ENCODE measurements around the gene EPYC. TPM values are rescaled to one million over a fixed set of nuclear protein-coding genes. Genes with fewer than 3 reads are reported as not detected.

The EPYC gene, protein sequence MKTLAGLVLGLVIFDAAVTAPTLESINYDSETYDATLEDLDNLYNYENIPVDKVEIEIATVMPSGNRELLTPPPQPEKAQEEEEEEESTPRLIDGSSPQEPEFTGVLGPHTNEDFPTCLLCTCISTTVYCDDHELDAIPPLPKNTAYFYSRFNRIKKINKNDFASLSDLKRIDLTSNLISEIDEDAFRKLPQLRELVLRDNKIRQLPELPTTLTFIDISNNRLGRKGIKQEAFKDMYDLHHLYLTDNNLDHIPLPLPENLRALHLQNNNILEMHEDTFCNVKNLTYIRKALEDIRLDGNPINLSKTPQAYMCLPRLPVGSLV
- total RNA-seq (not detected), total RNA-seq (0 reads per million in 2 donors)

DNA sequence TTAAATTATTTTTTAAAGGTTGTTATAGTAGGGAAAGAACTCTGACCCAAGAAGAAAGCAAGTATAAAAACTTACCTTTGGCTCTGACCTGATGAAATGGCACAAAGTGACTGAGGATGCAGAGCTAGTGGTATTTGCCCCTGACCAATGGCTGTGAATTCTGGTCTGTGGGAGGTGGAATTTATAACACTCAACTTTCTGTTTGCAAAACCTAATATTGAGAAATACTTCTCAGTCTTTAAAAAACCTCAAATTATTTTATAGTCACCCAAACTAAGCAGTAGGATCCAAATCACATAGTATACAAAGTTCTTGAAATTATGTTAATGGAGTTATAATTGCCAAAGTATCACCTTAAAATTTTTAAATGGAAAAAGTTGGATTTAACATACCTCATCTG, at the start of gene EPYC:
EPYC (minus strand) TSS at position 101 of the 400 bp plus-strand sequence. CDS start 2,407 bp downstream, outside the sequence.
- H3K27ac Mint-ChIP-seq: no peak within 1 kb of the TSS
- peaks cover 5% of the 10 kb centered on the region for H3K27me3 Mint-ChIP-seq
- H3K4me3 Mint-ChIP-seq: no peak within 1 kb of the TSS
- no peaks in the 10 kb centered on the region for H3K36me3 Mint-ChIP-seq (ENCODE audit: low read depth)
- DNase-seq (no peak), ATAC-seq (no peak)
- H3K4me1 Mint-ChIP-seq: no peaks in the 10 kb centered on the region
- H3K9me3 ChIP-seq (ENCODE audit: control insufficient read depth, low read length, poor library complexity, severe bottlenecking): no peaks in the 10 kb centered on the region

DNA sequence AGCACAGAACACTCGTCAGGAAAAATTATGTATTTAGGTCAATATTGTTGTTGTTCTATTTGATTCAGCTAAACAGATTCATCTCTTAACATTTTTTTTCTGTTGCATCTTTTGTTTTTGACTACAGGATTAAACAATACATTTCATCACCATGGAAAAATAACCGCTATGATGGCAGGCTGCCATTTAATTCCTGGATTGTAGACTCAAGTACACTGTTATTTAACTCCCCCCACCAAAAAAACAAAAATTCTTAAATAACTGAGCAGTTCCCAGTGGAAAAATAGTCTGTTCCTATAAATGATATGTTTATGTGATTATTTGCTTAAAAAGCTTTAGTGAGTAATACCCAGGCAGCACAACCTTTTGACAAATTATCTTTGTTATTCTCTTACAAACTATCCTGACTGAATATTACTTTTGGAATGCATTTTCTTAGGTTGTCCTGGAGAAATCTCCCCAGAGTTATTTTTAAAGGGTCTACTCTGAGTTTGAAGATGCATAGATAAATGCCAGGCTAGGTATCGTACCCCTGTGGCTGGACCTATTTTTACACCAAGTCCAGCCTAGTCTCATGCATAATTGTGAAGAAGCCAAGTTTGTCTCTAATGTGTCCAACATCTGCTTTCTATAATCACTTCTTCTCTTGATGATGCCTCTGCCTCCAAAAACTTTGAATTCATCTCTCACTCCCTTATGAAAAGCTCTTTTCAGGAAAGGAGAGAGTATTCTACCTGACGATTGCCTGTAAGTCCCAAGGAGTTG, 49.4 kb upstream of the EPYC start:
- Mint-ChIP-seq H3K4me1 (peaks cover 3% of the 10 kb centered on the region), H3K27me3 (peaks cover 9% of the 10 kb centered on the region), H3K36me3 (ENCODE audit: low read depth) (no peaks in the 10 kb centered on the region), H3K4me3 (no peak overlapping the region), H3K27ac (no peak overlapping the region)
- DNase-seq (no peak), ATAC-seq (no peak)
- H3K9me3 ChIP-seq (ENCODE audit: control insufficient read depth, low read length, poor library complexity, severe bottlenecking): no peaks in the 10 kb centered on the region

DNA sequence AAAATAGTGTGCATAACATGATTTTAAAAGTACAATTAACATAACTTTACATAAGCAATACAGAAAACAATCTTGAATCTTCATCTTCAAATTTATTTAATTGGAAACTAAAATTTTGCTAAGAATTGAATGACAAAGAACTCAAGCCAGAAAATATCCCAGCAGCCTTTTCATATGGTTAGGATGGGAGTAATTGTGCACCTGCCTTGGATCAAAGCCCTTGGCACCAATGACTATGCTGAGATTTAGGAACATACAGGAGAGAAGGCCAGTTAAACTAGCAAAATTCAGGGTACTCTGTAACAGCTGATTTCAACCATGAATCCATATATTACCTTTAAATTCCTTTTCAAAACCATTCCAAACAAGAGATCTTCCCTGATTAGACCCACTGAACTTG, 47.3 kb upstream of the EPYC start:
- DNase-seq: no peak
- Mint-ChIP-seq H3K36me3 (ENCODE audit: low read depth) (no peaks in the 10 kb centered on the region), H3K27ac (no peak overlapping the region), H3K4me1 (peaks cover 3% of the 10 kb centered on the region), H3K27me3 (peaks cover 9% of the 10 kb centered on the region), H3K4me3 (no peak overlapping the region)
- no peaks in the 10 kb centered on the region for H3K9me3 ChIP-seq (ENCODE audit: control insufficient read depth, low read length, poor library complexity, severe bottlenecking)
- no peak for ATAC-seq

DNA sequence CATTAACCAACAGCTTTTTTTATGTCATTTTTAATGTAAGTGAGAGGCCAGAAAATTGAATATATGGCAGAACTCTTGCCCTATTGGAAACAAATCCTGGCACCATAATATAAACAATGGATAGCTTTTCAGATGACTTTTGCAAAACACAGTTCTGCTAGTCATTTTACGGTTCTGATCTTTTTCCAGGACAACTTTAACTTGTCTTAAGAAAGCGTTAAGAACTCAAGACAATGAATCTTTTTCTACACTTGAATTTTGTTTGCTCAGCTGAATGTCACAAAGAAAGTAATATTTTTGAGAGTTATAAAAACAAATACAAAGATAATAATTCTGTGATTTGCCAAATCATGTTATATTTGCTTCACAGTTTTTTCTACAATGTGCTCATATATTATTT, 39.8 kb upstream of the EPYC start:
- no peaks in the 10 kb centered on the region for H3K4me1 Mint-ChIP-seq
- DNase-seq (no peak), ATAC-seq (no peak)
- H3K36me3 Mint-ChIP-seq (ENCODE audit: low read depth): no peaks in the 10 kb centered on the region
- H3K27ac Mint-ChIP-seq: no peak overlapping the region
- no peak overlapping the region for H3K4me3 Mint-ChIP-seq
- peaks cover 4% of the 10 kb centered on the region for H3K27me3 Mint-ChIP-seq
- H3K9me3 ChIP-seq (ENCODE audit: control insufficient read depth, low read length, poor library complexity, severe bottlenecking): no peaks in the 10 kb centered on the region

DNA sequence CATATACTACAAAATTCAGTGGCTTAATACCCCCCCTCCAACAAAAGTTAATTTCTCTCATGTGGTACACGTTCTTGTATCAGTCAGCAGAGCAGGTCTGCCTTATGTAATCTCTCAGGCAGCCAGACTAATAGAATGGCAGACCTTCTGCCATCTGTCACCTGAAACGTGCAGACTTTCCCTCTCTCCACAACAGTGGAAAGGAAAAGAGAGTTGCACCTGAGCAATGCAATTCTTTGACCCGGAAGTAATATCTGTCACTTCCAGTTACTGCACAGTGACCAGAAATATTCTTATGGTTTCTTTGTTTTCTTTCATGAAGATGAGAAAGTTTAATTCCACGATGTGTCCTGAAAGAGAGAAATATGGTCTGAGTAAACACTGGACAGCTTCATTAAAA, 38.6 kb upstream of the EPYC start:
- H3K4me3 Mint-ChIP-seq: no peak overlapping the region
- ATAC-seq: no peak
- H3K4me1 Mint-ChIP-seq: no peaks in the 10 kb centered on the region
- no peak overlapping the region for H3K27ac Mint-ChIP-seq
- H3K36me3 Mint-ChIP-seq (ENCODE audit: low read depth): no peaks in the 10 kb centered on the region
- H3K27me3 Mint-ChIP-seq: peaks cover 4% of the 10 kb centered on the region
- no peaks in the 10 kb centered on the region for H3K9me3 ChIP-seq (ENCODE audit: control insufficient read depth, low read length, poor library complexity, severe bottlenecking)
- DNase-seq: no peak

DNA sequence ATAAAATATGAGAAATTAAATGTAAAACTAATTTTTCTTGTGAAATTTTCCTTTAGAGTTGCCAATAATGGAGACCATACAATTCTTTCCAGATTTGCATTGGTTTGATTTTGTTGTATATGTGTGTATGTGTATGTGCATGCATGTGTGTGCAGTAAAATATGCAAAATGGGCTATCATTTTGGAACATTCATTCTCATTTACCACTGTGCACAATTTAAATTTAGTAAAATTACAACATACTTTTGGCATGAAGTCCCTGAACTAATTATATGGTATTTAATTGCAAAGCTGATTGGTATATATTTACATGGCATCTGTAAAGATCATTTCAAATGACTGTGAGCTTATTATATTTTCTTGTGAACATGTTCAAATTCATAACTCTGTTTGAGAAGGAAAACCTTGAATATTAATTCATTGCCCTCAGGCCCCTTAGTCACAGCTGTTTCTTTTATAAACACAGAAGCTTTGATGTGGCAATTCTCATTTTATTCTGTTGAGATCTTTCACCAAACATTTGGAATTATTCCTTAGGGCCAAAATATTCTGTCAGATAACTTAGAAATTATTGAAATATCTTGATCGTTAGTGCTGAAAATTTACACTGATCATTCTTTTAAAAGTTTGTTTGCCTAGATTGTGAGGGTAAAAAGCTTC, 35.5 kb upstream of the EPYC start:
- Mint-ChIP-seq H3K4me1 (no peaks in the 10 kb centered on the region), H3K36me3 (ENCODE audit: low read depth) (no peaks in the 10 kb centered on the region), H3K27ac (no peak overlapping the region), H3K4me3 (no peak overlapping the region), H3K27me3 (peaks cover 4% of the 10 kb centered on the region)
- no peaks in the 10 kb centered on the region for H3K9me3 ChIP-seq (ENCODE audit: control insufficient read depth, low read length, poor library complexity, severe bottlenecking)
- DNase-seq: no peak
- ATAC-seq: no peak

DNA sequence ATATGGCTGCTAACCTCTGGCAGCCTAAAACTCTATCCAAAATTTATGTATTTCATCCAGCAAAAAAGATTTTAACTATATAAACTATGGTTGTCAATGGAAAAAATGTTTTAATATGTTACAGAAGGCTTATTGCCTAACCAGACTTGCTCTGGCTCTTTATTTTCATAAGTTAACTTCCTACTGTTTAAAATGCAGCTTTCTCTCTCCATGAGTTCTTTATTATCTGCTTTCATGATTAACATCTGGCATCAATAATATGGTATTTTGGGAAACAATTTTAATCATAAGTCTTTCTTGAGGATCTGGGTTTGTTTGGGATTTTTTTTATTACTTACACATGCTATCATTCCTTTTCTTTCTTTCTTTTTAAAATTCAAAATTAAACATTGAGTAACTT, 32.5 kb upstream of the EPYC start:
- Mint-ChIP-seq H3K36me3 (ENCODE audit: low read depth) (no peaks in the 10 kb centered on the region), H3K27ac (no peak overlapping the region), H3K27me3 (peaks cover 10% of the 10 kb centered on the region), H3K4me1 (no peaks in the 10 kb centered on the region), H3K4me3 (no peak overlapping the region)
- ATAC-seq (no peak), DNase-seq (no peak)
- H3K9me3 ChIP-seq (ENCODE audit: control insufficient read depth, low read length, poor library complexity, severe bottlenecking): no peaks in the 10 kb centered on the region

DNA sequence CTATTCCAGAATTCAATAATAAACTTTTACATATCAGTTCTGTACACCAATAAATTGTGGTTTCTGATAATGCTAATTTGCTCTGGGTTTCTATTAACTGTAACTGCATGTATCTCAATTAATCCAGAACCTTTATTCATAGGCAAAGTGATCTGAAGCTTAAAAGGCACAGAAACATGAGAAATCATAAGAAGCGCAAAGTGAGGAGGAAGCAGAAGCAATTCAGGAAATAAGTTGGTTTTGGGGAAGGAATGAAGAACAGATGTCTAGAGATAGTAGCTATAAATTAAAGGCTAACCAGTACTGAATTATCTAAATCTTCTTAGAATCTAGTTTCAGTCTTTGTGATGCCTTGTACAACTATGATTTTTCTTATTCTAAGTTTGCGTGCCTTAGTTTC, 28.5 kb upstream of the EPYC start:
- H3K9me3 ChIP-seq (ENCODE audit: control insufficient read depth, low read length, poor library complexity, severe bottlenecking): no peaks in the 10 kb centered on the region
- H3K4me1 Mint-ChIP-seq: no peaks in the 10 kb centered on the region
- H3K27me3 Mint-ChIP-seq: peaks cover 6% of the 10 kb centered on the region
- no peak overlapping the region for H3K4me3 Mint-ChIP-seq
- H3K27ac Mint-ChIP-seq: no peak overlapping the region
- no peaks in the 10 kb centered on the region for H3K36me3 Mint-ChIP-seq (ENCODE audit: low read depth)
- ATAC-seq (no peak), DNase-seq (no peak)

DNA sequence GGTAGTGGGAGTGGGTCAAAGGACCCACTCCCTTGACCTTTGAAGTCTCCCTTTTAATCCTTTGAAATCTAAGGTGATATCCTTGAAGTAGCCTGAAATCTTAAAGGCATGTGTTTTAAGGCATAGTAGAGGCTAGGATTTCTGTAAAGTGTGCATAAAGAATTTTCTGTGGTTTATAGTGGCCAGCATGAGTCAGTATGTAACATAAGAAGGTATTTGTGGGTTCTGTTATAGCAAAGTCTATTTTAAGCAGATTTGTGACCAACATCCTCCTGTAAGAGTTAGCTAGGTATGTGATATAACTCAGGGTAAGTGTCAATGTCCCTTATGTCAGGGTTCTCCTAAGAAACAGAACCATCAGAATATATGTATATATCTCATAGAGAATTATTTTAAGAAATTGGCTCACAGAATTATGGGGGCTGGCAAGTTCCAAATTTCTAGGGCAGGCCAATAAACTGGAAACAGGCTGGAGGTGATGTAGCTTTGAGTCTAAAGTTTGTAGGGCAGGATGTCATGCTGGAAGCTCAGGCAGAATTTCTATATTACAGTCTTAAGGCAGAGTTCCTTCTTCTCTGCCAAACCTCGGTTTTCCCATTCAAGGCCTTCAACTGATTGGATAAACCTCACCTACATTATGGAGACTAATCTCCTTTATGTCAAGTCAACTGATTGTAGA, 18.7 kb upstream of the EPYC start:
- Mint-ChIP-seq H3K27me3 (peaks cover 7% of the 10 kb centered on the region), H3K4me1 (no peaks in the 10 kb centered on the region), H3K36me3 (ENCODE audit: low read depth) (no peaks in the 10 kb centered on the region), H3K4me3 (no peak overlapping the region), H3K27ac (no peak overlapping the region)
- H3K9me3 ChIP-seq (ENCODE audit: control insufficient read depth, low read length, poor library complexity, severe bottlenecking): no peaks in the 10 kb centered on the region
- DNase-seq (no peak), ATAC-seq (no peak)

DNA sequence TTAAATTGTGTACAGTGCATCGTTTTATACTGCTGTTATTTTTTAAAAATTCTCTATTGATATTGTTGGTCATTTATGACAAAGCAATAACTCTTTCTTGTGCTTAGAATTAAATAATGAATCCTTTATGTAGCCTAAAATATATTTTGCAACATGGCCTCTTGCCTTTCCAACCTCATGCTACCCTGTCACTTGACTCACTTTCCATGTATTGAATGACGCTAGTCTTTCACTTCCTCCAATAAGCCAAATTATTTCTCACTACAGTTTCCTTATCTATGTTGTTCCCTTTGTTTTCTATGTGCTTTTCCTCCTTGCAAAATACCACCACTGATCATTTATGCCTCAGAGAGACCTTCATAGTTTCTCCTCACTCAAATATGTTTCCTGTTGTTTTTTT, 16.3 kb upstream of the EPYC start:
- no peak overlapping the region for H3K27ac Mint-ChIP-seq
- H3K4me1 Mint-ChIP-seq: no peaks in the 10 kb centered on the region
- H3K9me3 ChIP-seq (ENCODE audit: control insufficient read depth, low read length, poor library complexity, severe bottlenecking): no peaks in the 10 kb centered on the region
- no peak for DNase-seq
- no peaks in the 10 kb centered on the region for H3K36me3 Mint-ChIP-seq (ENCODE audit: low read depth)
- no peak for ATAC-seq
- H3K4me3 Mint-ChIP-seq: no peak overlapping the region
- H3K27me3 Mint-ChIP-seq: peaks cover 13% of the 10 kb centered on the region

DNA sequence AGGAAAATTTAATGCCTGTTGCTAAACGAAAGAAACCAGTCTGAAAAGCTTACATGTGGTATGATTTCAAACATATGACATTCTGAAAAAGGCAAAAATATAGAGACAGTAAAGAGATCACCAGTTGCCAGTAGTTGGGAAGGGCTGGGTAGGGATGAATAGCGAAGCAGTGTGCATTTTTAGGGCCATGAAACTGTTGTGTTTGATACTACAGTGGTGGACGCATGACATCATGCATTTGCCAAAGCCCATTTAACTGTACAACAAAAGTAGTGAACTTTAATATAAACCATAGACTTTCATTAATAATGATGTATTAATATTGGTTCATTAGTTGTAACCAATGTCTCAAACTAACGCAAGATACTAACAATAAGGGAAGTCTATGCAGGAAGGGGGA, 14.7 kb upstream of the EPYC start:
- Mint-ChIP-seq H3K27me3 (peaks cover 19% of the 10 kb centered on the region), H3K4me1 (no peaks in the 10 kb centered on the region), H3K36me3 (ENCODE audit: low read depth) (no peaks in the 10 kb centered on the region), H3K4me3 (no peak overlapping the region), H3K27ac (no peak overlapping the region)
- ATAC-seq (no peak), DNase-seq (no peak)
- H3K9me3 ChIP-seq (ENCODE audit: control insufficient read depth, low read length, poor library complexity, severe bottlenecking): no peaks in the 10 kb centered on the region

DNA sequence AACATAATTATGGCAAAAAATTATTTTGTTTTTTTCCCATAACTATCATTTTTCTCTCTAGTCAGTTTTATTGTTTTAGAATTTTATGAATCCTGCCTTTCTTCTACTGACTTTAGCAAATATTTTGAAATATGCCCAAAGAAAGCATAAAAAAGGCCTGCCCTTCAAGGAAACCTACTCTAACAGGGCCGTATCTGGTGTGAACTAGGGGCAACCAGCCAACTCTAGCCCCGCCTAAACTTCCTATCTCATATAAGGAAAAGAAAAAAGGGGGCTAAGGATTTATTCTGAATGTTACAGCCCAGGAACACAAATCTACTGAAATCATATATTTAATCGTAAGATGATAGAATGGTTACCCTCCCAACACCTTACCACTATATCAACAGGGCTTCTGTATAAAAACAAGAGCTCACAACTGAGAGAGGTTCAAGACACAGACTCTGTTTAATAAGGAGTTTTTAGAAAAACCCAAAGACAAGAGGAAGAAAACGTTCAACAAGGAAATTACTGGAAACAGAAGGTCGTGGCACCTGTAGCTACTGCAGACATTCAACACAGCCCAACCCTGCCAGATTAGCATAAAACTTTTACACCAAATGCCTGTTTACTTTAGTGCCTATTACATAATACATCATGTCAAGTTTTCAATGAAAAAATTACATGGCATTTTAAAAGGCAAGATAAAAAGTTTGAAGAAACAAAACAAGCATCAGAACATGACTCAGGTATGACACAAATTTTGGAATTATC, 12.9 kb upstream of the EPYC start:
- no peak for ATAC-seq
- Mint-ChIP-seq H3K36me3 (ENCODE audit: low read depth) (no peaks in the 10 kb centered on the region), H3K4me3 (no peak overlapping the region), H3K4me1 (no peaks in the 10 kb centered on the region), H3K27me3 (peaks cover 18% of the 10 kb centered on the region), H3K27ac (no peak overlapping the region)
- H3K9me3 ChIP-seq (ENCODE audit: control insufficient read depth, low read length, poor library complexity, severe bottlenecking): no peaks in the 10 kb centered on the region
- DNase-seq: no peak
